Measurements from ENCODE around the gene SULT4A1. TPM values are rescaled to one million over a fixed set of nuclear protein-coding genes. Genes with fewer than 3 reads are reported as not detected.

SULT4A1 gene
- total and polyA plus RNA-seq, 4 donors = 0.08 to 0.37 TPM; not detected in 2

- no peak overlapping the region for H3K27ac ChIP-seq (ENCODE audit: low read depth in 1 of 2, low read length in 2 of 2)
- no peak for DNase-seq (ENCODE audit: low spot score)
- H3K4me3 ChIP-seq (ENCODE audit: low read depth in 1 of 3, low read length in 3 of 3) = no peak overlapping the region
Measured at GRCh38 chr22:43860831-43861230, 1.5 kb downstream of the SULT4A1 start.

More at GRCh38 chr22:43860831-43861230, 1.5 kb downstream of the SULT4A1 start:
- peaks cover 0 to 2% (median 0%) of the 10 kb centered on the region in 4 donors for H3K9me3 ChIP-seq (ENCODE audit: control insufficient read depth in 4 of 4, low read length in 3 of 4)
- 82% methylated on average over 12 of the region's 12 CpGs for WGBS
- peaks cover 2 to 12% (median 8%) of the 10 kb centered on the region in 4 donors for H3K27me3 ChIP-seq (ENCODE audit: control insufficient read depth in 4 of 4, insufficient read depth in 4 of 4, low read length in 3 of 4)
- peaks cover 0 to 7% (median 3%) of the 10 kb centered on the region in 4 donors for H3K4me1 ChIP-seq (ENCODE audit: control insufficient read depth in 4 of 4, insufficient read depth in 4 of 4, low read length in 3 of 4)
- no peak overlapping the region for H3K9ac ChIP-seq (ENCODE audit: low read depth in 1 of 2, low read length in 2 of 2)
- no peaks in the 10 kb centered on the region for H3K36me3 ChIP-seq (ENCODE audit: control insufficient read depth in 4 of 4, insufficient read depth in 3 of 4, low read depth in 1 of 4, low read length in 3 of 4)
- TF ChIP-seq, protein P1, sequence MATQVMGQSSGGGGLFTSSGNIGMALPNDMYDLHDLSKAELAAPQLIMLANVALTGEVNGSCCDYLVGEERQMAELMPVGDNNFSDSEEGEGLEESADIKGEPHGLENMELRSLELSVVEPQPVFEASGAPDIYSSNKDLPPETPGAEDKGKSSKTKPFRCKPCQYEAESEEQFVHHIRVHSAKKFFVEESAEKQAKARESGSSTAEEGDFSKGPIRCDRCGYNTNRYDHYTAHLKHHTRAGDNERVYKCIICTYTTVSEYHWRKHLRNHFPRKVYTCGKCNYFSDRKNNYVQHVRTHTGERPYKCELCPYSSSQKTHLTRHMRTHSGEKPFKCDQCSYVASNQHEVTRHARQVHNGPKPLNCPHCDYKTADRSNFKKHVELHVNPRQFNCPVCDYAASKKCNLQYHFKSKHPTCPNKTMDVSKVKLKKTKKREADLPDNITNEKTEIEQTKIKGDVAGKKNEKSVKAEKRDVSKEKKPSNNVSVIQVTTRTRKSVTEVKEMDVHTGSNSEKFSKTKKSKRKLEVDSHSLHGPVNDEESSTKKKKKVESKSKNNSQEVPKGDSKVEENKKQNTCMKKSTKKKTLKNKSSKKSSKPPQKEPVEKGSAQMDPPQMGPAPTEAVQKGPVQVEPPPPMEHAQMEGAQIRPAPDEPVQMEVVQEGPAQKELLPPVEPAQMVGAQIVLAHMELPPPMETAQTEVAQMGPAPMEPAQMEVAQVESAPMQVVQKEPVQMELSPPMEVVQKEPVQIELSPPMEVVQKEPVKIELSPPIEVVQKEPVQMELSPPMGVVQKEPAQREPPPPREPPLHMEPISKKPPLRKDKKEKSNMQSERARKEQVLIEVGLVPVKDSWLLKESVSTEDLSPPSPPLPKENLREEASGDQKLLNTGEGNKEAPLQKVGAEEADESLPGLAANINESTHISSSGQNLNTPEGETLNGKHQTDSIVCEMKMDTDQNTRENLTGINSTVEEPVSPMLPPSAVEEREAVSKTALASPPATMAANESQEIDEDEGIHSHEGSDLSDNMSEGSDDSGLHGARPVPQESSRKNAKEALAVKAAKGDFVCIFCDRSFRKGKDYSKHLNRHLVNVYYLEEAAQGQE (IDR thresholded peaks at IDR 0.05) = no peak
- TF ChIP-seq YY1 (IDR thresholded peaks at IDR 0.05) (no peak), CTCF (IDR thresholded peaks at IDR 0.05; ENCODE audit: low read depth, low read length, missing input control) (no peak), ATF3 (IDR thresholded peaks at IDR 0.05) (no peak), HNF4A (conservative IDR thresholded peaks at IDR 0.05) (no peak), RAD21 (IDR thresholded peaks at IDR 0.05) (no peak), SP1 (IDR thresholded peaks at IDR 0.05) (no peak), NR2F2 (IDR thresholded peaks at IDR 0.05) (no peak), TAF1 (conservative IDR thresholded peaks at IDR 0.05) (no peak), EGR1 (IDR thresholded peaks at IDR 0.05; ENCODE audit: low read depth in 2 of 2) (no peak), FOXA1 (IDR thresholded peaks at IDR 0.05) (no peak), JUND (IDR thresholded peaks at IDR 0.05) (no peak), RXRA (IDR thresholded peaks at IDR 0.05) (no peak), HNF4G (IDR thresholded peaks at IDR 0.05) (no peak), FOXA2 (IDR thresholded peaks at IDR 0.05) (no peak)
- TF ChIP-seq, protein P2, sequence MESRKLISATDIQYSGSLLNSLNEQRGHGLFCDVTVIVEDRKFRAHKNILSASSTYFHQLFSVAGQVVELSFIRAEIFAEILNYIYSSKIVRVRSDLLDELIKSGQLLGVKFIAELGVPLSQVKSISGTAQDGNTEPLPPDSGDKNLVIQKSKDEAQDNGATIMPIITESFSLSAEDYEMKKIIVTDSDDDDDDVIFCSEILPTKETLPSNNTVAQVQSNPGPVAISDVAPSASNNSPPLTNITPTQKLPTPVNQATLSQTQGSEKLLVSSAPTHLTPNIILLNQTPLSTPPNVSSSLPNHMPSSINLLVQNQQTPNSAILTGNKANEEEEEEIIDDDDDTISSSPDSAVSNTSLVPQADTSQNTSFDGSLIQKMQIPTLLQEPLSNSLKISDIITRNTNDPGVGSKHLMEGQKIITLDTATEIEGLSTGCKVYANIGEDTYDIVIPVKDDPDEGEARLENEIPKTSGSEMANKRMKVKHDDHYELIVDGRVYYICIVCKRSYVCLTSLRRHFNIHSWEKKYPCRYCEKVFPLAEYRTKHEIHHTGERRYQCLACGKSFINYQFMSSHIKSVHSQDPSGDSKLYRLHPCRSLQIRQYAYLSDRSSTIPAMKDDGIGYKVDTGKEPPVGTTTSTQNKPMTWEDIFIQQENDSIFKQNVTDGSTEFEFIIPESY (IDR thresholded peaks at IDR 0.05) = no peak
- TF ChIP-seq, protein P3, sequence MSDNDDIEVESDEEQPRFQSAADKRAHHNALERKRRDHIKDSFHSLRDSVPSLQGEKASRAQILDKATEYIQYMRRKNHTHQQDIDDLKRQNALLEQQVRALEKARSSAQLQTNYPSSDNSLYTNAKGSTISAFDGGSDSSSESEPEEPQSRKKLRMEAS (IDR thresholded peaks at IDR 0.05) = no peak

Measured in liver (tissue), 9 donors.